C4-2B (cell line): ENCODE results near the gene BID.

Source experiments
- CTCF ChIP-seq: fragments of 450-650 bp; conservative IDR thresholded peaks from 2 replicates; pipeline ENCODE4 v1.5.1; 2017; ENCODE audit warnings: mild to moderate bottlenecking
- ZFX ChIP-seq: fragments of 450-650 bp; IDR thresholded peaks from 2 replicates; pipeline ENCODE4 v1.6.1; 2017

- TF ChIP-seq CTCF, result no peak
- TF ChIP-seq ZFX, result no peak
Observed at GRCh38 chr22:17749605-17750395, 24.5 kb downstream of the BID start.
